GM19328 (cell line): ENCODE data around the gene QSOX2.

Experiments
- ATAC-seq: cut with Tn5 transposase; IDR thresholded peaks from one replicate; pipeline ENCODE4 v1.9.1; 2021; ENCODE audit warnings: mild to moderate bottlenecking, moderate library complexity; ENCODE audit not compliant: unreplicated experiment

Gene QSOX2

DNA sequence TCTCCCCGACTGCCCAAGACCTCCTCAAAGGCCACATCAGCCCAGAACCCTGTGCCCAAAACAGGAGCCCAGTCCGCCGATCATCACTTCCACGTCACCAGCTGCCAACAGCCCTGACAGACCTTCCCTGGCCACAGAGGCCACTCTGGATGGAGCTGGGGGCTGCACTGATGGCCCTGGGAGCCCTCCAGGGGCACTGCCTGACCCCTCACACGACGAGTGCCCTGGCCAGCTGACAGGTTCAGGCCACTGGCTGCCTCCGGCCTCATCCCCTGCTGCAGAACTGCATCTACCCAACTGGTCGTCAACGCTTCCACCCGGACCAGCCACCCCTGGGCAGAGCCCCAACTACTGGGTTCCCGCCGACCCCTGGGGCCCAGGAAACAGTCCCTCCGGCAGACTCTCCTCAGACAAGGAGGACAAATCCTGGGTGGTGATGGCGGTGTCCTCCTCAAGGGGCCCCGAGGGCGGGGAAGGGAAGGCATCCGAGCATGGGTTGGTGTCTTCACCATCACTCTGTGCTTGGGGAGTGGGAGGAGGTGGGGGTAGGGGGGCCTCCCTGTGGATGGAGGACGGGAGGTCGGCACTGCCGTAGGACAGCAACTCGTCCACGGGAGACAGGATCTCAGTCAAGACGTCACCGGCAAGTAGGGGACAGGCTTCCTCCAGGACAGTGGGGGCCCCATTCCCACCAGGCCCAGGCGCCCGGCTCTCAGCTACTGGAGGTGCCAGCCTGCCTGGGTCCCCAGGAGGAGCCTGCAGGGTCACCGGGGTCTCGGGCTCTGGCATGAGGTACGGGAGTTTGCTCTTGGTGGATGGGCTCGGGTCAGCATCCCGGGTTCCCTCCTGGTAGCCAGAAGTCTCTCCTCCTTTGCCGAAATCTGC is 7.9 kb upstream of the QSOX2 start:
- ATAC-seq = no peak

DNA sequence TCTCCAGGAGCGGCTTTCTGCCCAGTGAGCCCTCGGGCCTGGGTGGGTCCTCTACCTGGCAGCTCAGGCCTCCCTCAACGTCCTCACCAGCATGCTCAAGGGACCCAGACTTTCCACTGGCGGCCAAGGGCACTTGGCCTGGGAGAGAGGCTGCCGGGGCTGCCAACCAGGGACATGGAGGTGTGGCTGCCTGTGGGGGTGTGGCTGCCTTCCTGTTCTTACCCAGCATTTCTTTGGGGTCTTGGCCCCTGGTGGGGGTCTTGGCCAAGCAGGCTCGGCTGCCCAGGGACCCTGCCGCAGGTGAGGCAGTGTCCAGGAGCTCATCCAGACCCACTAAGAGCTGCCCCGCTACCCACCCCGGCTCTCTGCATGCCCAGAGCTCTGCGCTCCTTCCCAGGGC is 7.2 kb upstream of the QSOX2 start:
- ATAC-seq = no peak

DNA sequence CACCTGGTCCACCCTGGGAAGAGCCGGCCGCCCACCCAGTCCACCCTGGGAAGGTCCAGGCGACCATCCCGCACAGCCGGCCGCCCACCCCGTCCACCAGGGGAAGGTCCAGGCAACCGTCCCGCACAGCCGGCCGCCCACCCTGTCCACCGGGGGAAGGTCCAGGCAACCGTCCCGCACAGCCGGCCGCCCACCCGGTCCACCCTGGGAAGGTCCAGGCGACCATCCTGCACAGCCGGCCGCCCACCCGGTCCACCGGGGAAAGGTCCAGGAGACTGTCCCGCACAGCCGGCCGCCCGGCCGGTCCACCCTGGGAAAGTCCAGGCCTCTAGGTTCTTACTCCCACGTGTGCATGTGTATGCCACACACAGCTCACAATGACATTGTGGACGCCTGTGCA is 6.7 kb upstream of the QSOX2 start:
- ATAC-seq = no peak

DNA sequence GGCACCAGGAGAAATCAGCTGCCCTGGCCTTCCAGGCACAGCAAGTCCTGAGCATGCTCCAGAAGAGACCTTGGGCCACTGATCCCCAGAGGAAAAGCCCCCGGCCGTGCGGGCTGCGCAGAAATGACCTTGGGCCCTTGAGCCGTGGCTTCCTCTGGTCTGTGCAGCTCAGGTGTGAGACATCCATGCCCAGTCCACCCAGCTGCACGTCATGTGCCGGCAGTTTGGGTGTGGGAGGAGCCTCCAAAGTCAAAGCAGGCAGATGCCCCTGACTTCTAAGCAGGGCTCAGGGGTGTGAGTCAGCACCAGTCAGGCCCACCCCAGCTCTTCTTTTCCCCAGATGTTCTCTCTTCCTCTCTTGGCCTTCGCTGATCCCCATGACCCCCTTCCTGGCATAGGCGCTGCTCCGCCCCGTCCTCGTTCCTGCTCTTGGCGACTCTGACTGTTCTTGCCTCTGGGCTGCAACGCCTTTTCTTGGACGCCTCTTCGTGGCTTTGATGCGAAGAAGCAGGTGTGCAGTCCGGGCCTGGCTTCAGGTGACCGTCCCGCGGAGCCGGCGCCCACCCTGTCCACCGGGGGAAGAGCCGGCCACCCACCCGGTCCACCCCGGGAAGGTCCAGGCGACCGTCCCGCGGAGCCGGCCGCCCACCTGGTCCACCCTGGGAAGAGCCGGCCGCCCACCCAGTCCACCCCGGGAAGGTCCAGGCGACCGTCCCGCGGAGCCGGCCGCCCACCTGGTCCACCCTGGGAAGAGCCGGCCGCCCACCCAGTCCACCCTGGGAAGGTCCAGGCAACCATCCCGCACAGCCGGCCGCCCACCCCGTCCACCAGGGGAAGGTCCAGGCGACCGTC is 5.9 kb upstream of the QSOX2 start:
- ATAC-seq = no peak

DNA sequence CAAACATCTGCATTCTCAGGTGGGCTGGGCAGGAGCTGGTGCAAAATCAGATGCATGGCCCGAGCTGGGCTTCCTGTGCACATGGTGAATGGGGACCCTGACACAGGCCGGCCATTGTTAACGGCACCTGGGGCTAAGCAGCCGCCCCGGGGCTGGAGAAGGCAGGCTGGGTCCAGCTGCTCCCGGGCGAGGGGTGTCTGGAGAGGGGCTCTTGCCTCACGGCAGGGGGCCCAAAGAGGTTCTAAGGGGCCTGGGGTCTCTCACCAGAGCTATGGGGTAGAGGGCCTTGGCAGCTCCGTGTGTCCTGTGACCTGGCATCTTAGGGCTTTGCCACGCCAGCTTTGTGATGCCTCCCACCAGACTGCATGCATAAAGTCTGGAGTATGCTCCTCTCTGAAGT is 5.1 kb upstream of the QSOX2 start:
- no peak for ATAC-seq

DNA sequence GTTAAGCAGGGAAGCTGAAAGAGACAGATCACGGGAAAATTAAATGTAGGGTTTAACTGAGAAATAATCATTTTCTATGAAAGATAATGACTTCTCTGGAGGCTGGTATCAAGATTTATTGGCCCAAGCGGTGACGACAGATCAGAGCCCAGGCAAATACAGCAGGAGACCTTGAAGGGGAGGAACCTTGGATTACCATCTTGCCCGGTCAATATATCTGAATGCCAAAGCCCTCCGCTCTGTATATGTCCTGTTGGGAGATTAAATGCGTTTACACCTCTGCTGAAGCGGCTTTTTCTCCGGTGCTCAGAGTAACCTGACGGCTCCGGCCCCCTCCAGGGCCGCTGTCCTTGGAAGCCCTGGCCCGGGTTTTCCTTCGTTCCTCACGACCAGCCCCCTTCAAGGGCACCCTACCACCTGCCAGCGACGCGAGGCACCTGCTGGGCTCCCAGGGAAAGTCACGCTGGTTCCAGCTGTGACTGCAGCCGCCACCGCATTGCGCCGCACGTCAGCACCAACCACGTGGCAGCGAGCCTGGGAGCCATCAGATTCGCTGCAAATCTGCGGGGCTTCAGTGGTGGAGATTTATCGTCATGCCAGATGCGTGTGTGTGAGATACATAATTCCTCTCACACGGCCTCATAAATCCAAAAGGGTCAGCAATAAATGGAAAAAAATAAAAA is 4.4 kb upstream of the QSOX2 start:
- ATAC-seq = no peak

DNA sequence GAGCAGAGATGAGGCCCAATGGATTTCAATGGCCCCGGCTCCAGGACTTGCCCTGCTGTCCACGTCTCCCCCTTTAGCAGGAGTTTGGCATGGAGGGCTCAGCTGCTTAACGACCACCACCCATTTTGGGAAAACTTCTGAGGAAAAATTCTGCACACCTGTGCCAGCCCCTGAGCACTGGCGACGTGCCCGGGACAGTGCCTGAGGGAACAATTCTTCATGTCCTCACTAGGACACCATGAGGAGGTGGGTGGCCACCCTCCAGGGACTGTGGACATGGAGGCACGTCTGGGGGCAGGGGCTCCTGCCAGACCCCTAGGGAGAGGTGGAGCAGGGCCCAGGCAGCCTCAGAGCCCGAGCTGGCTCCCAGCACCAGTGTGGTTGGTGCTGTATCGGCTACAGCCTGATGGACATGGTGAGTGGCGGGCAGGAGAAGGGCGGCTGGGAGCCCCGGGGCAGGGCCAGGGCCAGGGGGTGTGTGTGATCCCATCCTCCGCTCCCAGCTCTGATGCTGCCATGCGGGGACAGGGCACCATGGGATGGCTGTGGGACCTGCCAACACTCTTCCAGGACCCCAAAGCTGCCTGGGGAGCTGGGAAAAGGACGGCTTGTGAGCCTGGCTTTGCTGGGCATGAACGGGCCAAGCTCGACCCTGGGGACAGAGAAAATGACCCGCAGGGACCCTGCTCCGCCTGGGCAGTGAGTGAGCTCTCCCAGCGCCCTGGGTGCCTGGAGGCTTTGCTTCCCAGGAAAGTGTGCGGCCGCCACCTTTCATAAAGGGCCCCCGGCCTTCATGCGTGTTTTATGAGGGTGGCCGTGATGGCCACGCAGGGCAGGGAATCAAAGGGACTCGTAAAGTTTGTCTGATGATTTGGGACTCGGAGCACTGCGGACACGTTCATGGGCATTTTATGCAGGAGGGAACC is 3.6 kb upstream of the QSOX2 start:
- ATAC-seq = no peak

DNA sequence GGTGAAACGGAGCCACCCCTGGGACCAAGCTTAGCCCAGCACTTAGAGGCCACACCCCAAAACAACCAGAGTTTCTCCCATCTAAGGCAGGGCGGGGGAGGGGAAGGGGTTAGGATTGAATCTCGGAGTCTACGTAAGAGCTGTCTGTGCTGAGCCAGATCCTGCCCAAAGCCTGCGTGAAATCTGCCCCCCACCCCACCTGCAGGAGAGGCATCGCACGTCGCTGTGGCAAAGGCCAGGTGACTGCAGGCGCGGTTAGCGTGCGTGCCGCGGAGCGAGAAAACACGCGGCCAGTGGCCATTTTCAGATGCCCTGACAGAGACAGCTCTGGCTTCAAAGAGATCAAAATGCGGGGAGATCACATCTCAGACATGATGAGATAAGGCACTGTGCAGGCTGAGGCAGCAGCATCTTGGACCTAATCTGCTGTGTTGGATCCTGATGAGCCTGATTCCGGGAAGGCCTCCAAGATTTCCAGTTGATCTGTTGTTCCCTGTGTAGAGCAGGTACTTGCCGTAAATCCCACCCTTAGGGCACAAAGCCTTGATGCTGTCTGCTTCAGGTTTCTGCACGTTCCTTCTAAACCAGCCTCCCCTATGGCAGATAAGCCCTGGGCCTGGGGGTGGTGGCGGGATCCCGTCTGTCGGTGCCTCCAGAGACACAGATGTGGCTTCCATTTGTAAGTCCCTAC is 2.5 kb upstream of the QSOX2 start:
- ATAC-seq = no peak

DNA sequence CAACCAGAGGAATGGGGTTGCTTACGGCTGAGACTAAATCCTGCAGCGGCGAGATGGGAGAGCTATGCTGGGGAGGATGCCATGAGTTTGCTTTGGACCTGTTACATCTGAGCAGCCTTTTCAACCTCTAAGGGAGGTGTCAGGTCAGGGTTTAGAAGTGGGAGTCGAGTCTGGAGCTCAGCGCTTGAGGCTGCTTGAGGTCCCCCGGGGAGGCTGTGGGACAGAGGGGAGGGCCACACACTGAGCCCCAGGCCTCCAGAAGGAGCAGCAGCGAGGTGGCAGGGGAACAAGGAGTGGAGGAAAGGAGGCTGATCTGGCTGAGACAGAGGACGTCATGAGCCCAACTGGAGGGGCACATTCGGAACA is 1.9 kb upstream of the QSOX2 start:
- ATAC-seq = no peak

DNA sequence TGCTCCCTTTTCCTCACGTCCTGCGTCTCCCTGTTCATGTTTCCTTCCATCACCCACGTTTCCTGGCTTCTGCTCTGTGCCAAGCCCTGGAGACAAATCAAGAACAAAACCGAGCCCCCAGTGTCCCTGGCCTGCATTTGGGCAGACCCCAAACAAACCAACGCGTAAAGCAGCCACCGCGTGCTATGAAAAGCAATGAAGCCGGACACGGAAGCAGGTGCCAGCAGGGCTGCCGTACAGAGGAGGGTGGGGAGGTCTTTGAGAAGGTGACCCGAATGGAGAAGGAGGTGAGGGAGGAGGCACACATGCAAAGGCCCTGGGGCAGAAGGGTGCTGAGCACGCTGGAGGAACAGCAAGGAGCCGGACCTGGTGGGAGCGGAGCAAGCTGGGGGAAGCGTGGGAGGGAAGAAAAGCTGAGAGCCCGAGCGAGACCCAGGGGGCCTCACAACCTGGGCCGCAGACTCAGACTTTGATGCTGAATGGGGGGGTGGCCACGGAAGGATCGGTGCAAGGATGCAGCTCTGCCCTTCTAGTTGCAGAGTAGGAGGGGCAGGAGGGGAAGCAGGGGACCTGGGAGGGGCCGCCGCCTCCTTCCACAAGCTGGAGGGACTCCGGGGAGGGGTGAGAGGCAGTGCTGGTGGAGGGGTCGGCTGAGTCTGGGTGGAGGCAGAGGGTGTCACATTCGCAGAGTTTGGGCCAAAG is 1.4 kb upstream of the QSOX2 start:
- no peak for ATAC-seq

DNA sequence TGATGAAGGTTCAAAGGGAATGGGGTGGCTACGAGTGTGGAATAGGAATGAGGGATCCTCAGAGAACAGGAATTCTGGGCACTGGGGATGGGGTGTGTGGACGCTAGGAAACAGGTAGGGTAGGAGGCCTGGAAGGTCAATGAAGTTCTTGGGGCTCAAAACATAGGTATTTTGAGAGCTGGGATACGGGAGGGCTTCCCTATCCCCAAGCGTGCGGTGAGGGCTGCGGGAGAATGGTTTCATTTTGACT is 718 bp downstream of the QSOX2 start:
- no peak for ATAC-seq

DNA sequence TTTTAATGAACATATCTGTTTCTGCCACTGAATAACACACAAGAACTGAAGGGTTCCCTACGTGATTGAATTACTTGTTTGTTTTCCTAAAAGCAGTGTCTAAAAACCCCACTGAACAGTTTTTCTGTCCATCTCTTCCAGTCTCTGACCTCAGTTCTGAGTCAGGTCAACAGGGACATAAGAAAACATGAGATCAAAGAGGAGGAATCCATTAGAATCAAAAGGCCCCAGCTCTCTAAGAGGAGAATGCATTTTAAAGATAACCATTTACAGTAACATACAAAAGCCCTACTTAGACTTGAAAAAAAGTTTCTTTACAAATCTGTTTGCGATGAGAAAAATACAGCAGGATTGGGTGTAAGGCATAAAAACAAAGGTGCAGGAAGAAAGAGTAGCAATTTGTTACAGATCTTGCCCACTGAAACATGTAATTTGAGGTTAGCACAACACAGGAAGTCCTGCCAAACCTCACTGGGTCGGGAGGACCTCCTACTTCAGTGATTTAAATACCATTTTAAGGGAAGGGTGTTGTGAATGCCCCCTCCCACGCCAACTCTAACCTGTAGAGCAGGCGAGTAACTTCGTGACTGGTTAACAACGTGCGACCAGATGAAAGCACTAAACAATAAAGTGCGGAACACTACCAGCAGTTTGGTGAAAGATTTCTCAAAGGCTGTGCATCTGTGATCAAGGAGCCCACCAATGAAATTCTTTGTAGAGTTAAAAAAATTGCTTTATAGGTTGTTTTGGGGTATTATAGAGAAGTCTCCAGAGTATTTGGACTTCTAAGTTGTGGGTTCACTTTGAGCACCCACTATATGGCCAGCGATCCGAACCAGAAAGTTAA is 1.3 kb downstream of the QSOX2 start:
- ATAC-seq = no peak

DNA sequence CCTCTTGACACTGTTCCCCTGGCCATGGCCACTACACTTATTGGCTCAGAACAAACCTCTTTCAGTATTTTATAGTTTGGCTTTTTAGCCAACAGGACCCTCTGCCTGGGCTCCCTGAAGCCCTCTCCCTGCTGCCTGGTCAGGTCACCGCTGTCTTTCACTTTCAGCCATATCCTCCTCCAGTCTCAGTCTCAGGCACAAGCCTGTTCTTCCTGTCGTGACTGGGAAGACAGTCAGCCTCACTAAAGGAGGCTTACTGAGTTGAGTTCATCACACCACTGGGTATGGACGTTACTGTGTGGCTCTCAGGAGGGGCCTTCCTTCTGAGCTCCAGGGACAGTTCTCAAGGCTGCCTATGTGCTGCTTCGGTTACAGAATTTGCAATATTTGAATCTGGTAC is 2.0 kb downstream of the QSOX2 start:
- ATAC-seq = no peak

DNA sequence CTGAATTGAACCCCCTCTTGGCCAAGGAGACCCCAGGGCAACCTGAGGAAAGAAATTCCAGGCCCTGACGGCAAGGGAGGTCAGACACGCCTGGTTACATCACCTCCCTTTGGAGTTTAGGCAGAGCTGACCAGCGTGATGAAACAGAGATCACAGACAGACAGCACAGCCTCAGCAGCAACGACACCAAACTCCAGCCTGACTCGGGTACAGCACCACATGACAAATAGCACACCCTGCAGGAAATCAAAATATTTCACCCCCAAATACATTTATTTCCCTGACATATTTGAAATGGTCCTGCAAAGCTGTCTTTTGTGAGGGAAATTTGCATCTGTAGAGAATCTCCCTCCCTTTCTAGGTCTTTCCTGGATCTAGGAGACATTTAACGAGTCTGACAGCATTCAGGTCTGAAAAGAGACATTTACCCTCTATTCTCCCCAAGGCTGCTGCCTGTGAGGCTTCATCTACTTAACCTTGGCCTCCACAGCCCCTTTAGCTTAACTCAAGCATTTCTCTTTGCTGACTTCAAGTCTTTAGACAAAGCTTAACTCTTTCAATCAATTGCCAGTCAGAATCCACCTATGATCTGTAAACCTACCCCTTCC is 2.6 kb downstream of the QSOX2 start:
- ATAC-seq = no peak

DNA sequence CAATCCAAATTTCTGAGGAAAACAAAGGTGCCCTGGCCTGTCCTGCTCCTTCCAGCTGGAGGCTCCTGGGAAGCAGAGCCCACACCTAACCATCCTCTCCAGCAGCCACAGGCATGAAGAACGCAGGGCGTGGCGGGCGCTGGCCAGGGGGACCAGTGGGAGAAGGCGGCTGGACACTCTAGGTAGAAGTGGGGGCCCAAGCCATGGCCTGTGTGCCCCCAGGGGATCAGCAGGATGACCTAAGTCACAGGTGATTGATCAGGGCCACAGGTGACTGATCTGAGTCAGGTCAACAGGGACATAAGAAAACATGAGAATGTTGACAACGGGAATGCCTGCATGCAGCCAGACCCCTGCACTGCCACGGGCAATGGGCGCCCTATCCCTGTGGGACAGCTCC is 3.4 kb downstream of the QSOX2 start:
- ATAC-seq = no peak

DNA sequence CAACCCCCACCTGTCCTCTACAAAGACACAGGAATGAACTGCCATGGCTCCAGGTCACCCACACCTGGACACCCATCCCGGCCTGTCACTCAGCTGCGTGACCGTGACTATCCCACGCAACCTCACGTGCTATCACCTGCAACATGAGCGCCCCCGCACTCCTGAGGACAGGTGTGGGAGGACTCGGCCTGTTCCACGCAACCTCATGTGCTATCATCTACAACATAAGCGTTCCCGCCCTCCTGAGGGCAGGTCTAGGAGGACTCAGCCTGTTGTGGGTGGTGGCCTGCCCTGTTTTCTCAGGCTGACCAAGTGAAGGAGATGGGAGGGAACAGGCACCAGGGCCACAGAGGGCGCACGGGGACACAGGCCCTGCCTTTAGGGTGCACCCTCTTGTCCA is 4.1 kb downstream of the QSOX2 start:
- ATAC-seq = no peak

DNA sequence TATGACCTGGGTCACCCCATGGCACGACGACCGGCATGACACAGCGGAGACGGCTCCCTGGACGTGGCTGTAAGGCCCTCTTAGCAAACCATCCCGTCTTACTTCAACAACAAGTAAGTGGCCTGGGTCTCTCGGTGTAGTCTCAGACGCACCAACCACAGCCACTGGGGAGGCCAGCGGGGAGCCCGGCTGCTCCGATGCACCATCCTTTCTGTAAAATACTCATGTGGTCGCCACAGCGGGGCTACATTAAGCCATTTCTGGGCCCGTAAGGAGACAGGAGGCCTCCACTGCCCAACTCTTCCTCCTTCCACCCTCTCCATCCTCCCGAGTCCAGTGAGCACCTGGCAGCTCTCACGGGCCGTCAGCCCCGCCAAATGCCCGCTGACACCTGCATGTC is 4.7 kb downstream of the QSOX2 start:
- no peak for ATAC-seq

DNA sequence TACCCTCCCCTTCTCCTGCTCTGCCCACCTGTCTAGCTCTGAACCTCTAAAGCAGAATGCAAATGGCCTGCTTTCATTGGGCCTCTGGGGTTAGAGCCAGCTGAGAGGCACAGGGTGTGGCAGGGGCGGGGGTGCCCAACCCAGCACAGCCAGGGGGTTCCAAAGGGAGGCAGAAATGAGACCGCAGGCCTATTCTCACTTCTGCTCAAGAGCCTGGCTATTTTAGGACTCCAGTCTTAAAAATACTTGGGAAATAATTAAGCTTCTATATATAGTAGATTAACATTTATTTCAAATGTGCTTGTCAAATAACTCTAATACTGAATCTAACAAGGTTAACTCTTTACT is 5.7 kb downstream of the QSOX2 start:
- no peak for ATAC-seq
